Kidney epithelial cell (primary cell): ENCODE results near the gene GPR157. TPM values are rescaled to one million over a fixed set of nuclear protein-coding genes. Genes with fewer than 3 reads are reported as not detected.

Source experiments
- DNase-seq: peaks from one replicate; pipeline ENCODE4 v3.0.0-alpha.2; 2010; ENCODE audit warnings: low read depth
- H3K27me3 ChIP-seq: 2 replicates; pipeline ENCODE4 v1.6.0; 2011; ENCODE audit warnings: low read length; ENCODE audit not compliant: control insufficient read depth, insufficient read depth
- H3K36me3 ChIP-seq: 2 replicates; pipeline ENCODE4 v1.5.1; 2011; ENCODE audit warnings: low read length; ENCODE audit not compliant: control insufficient read depth, insufficient read depth
- H3K4me3 ChIP-seq: 2 replicates; pipeline ENCODE4 v1.5.1; 2011; ENCODE audit warnings: low read depth, mild to moderate bottlenecking, control low read depth, low read length
- CTCF ChIP-seq: IDR thresholded peaks from 2 replicates; pipeline ENCODE4 v1.5.1; 2011; ENCODE audit warnings: mild to moderate bottlenecking, moderate library complexity, low read length, control low read depth, inconsistent platforms; ENCODE audit not compliant: insufficient read depth, poor library complexity, severe bottlenecking
- total RNA-seq: library from RNA; depleted of rRNA; stranded (reverse); fragments of >200 nt; gene quantifications from 2 replicates; pipeline ENCODE4 v1.2.3, GENCODE V29; 2015

The GPR157 gene
- total RNA-seq, 1 donor from 2014 or later = 6.4 TPM

GRCh38 chr1:9065213-9065751, 63.6 kb downstream of the GPR157 start:
- Histone ChIP-seq H3K27me3 (no peaks in the 10 kb centered on the region), H3K4me3 (no peak overlapping the region), H3K36me3 (no peaks in the 10 kb centered on the region)
- no peak for DNase-seq
- no peak for TF ChIP-seq CTCF

- Histone ChIP-seq H3K4me3 (no peak overlapping the region), H3K27me3 (no peaks in the 10 kb centered on the region), H3K36me3 (no peaks in the 10 kb centered on the region)
- DNase-seq = no peak
- no peak for TF ChIP-seq CTCF
Observed at GRCh38 chr1:9062846-9063245, 66.1 kb downstream of the GPR157 start.

GRCh38 chr1:9062021-9062471, 66.9 kb downstream of the GPR157 start:
- no peaks in the 10 kb centered on the region for H3K36me3 ChIP-seq
- TF ChIP-seq CTCF = no peak
- no peak for DNase-seq
- H3K4me3 ChIP-seq = no peak overlapping the region
- no peaks in the 10 kb centered on the region for H3K27me3 ChIP-seq

- Histone ChIP-seq H3K4me3 (no peak overlapping the region), H3K36me3 (no peaks in the 10 kb centered on the region), H3K27me3 (no peaks in the 10 kb centered on the region)
- no peak for DNase-seq
- no peak for TF ChIP-seq CTCF
Observed at GRCh38 chr1:9061252-9061960, 67.5 kb downstream of the GPR157 start.

- Histone ChIP-seq H3K27me3 (no peaks in the 10 kb centered on the region), H3K36me3 (no peaks in the 10 kb centered on the region), H3K4me3 (no peak overlapping the region)
- DNase-seq = no peak
- no peak for TF ChIP-seq CTCF
Observed at GRCh38 chr1:9059891-9060744, 68.8 kb downstream of the GPR157 start.
